GM12874 (cell line): ENCODE data around the gene GPR142.

Source experiments
- CTCF ChIP-seq: IDR thresholded peaks from 2 replicates; pipeline ENCODE4 v1.5.1; 2011; ENCODE audit warnings: low read depth, mild to moderate bottlenecking, control low read depth, low read length, moderate library complexity; ENCODE audit not compliant: insufficient read depth

GPR142 gene

GRCh38 chr17:74354561-74354960, 12.7 kb upstream of the GPR142 start:
- TF ChIP-seq CTCF: no peak

- TF ChIP-seq CTCF: no peak
Observed at GRCh38 chr17:74355065-74355464, 12.2 kb upstream of the GPR142 start.

GRCh38 chr17:74356646-74357465, 10.4 kb upstream of the GPR142 start:
- TF ChIP-seq CTCF: no peak

- TF ChIP-seq CTCF: no peak
Observed at GRCh38 chr17:74357466-74357809, 9.9 kb upstream of the GPR142 start.

- no peak for TF ChIP-seq CTCF
Observed at GRCh38 chr17:74358697-74359096, 8.6 kb upstream of the GPR142 start.

- TF ChIP-seq CTCF: no peak
Observed at GRCh38 chr17:74359916-74360315, 7.4 kb upstream of the GPR142 start.

- no peak for TF ChIP-seq CTCF
Observed at GRCh38 chr17:74360899-74361229, 6.4 kb upstream of the GPR142 start.
